Measurements from ENCODE around the gene C5orf46. TPM values are rescaled to one million over a fixed set of nuclear protein-coding genes. Genes with fewer than 3 reads are reported as not detected.

C5orf46 gene
- total and polyA plus RNA-seq, 2 experiments from 2014 or later, result 0.40 TPM; not detected in 1

DNA sequence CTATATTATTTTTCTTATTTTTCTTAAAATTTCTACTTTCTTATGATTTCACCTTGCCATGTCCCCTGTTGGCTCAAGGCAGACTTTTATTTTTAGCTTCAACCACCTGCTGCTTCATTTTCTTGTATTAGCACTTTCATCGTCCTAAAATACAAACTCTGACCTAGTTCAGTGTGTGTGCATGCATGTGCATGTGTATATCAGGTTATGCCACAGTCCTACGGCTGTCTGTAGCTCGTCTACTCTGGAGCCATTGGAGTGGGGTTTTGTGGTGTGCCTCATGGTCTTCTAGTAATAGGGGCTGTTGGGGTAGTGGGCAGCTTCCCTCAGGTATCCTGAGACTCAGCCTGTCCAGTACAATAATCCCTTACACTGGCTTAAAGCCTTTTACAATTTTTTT lies 61.5 kb downstream of the C5orf46 start:
- Mint-ChIP-seq H3K27me3 (ENCODE audit: insufficient read depth, low read depth, poor library complexity) (no peaks in the 10 kb centered on the region), H3K36me3 (ENCODE audit: low read depth) (no peaks in the 10 kb centered on the region), H3K9me3 (no peaks in the 10 kb centered on the region), H3K4me3 (no peak overlapping the region), H3K4me1 (peaks cover 11% of the 10 kb centered on the region), H3K27ac (no peak overlapping the region)
- TF ChIP-seq ZNF331 (CRISPR knock-in tag; IDR thresholded peaks at IDR 0.05; ENCODE audit: low read depth) (no peak), EZH2 (IDR thresholded peaks at IDR 0.05; ENCODE audit: low read depth, unreplicated experiment) (no peak), JUNB (IDR thresholded peaks at IDR 0.05; ENCODE audit: unreplicated experiment) (no peak), NANOG (IDR thresholded peaks at IDR 0.05; ENCODE audit: borderline replicate concordance) (no peak), STAT1 (IDR thresholded peaks at IDR 0.05; ENCODE audit: unreplicated experiment) (no peak), POLR2AphosphoS5 (IDR thresholded peaks at IDR 0.05; ENCODE audit: low read depth) (no peak), CREB1 (CRISPR knock-in tag; IDR thresholded peaks at IDR 0.05; ENCODE audit: low read depth) (no peak), EZH2phosphoT487 (IDR thresholded peaks at IDR 0.05; ENCODE audit: unreplicated experiment) (no peak), ZNF114 (CRISPR knock-in tag; IDR thresholded peaks at IDR 0.05) (no peak)
- TF ChIP-seq, protein P1, sequence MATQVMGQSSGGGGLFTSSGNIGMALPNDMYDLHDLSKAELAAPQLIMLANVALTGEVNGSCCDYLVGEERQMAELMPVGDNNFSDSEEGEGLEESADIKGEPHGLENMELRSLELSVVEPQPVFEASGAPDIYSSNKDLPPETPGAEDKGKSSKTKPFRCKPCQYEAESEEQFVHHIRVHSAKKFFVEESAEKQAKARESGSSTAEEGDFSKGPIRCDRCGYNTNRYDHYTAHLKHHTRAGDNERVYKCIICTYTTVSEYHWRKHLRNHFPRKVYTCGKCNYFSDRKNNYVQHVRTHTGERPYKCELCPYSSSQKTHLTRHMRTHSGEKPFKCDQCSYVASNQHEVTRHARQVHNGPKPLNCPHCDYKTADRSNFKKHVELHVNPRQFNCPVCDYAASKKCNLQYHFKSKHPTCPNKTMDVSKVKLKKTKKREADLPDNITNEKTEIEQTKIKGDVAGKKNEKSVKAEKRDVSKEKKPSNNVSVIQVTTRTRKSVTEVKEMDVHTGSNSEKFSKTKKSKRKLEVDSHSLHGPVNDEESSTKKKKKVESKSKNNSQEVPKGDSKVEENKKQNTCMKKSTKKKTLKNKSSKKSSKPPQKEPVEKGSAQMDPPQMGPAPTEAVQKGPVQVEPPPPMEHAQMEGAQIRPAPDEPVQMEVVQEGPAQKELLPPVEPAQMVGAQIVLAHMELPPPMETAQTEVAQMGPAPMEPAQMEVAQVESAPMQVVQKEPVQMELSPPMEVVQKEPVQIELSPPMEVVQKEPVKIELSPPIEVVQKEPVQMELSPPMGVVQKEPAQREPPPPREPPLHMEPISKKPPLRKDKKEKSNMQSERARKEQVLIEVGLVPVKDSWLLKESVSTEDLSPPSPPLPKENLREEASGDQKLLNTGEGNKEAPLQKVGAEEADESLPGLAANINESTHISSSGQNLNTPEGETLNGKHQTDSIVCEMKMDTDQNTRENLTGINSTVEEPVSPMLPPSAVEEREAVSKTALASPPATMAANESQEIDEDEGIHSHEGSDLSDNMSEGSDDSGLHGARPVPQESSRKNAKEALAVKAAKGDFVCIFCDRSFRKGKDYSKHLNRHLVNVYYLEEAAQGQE (IDR thresholded peaks at IDR 0.05; ENCODE audit: unreplicated experiment), result no peak
- TF ChIP-seq, protein P2, sequence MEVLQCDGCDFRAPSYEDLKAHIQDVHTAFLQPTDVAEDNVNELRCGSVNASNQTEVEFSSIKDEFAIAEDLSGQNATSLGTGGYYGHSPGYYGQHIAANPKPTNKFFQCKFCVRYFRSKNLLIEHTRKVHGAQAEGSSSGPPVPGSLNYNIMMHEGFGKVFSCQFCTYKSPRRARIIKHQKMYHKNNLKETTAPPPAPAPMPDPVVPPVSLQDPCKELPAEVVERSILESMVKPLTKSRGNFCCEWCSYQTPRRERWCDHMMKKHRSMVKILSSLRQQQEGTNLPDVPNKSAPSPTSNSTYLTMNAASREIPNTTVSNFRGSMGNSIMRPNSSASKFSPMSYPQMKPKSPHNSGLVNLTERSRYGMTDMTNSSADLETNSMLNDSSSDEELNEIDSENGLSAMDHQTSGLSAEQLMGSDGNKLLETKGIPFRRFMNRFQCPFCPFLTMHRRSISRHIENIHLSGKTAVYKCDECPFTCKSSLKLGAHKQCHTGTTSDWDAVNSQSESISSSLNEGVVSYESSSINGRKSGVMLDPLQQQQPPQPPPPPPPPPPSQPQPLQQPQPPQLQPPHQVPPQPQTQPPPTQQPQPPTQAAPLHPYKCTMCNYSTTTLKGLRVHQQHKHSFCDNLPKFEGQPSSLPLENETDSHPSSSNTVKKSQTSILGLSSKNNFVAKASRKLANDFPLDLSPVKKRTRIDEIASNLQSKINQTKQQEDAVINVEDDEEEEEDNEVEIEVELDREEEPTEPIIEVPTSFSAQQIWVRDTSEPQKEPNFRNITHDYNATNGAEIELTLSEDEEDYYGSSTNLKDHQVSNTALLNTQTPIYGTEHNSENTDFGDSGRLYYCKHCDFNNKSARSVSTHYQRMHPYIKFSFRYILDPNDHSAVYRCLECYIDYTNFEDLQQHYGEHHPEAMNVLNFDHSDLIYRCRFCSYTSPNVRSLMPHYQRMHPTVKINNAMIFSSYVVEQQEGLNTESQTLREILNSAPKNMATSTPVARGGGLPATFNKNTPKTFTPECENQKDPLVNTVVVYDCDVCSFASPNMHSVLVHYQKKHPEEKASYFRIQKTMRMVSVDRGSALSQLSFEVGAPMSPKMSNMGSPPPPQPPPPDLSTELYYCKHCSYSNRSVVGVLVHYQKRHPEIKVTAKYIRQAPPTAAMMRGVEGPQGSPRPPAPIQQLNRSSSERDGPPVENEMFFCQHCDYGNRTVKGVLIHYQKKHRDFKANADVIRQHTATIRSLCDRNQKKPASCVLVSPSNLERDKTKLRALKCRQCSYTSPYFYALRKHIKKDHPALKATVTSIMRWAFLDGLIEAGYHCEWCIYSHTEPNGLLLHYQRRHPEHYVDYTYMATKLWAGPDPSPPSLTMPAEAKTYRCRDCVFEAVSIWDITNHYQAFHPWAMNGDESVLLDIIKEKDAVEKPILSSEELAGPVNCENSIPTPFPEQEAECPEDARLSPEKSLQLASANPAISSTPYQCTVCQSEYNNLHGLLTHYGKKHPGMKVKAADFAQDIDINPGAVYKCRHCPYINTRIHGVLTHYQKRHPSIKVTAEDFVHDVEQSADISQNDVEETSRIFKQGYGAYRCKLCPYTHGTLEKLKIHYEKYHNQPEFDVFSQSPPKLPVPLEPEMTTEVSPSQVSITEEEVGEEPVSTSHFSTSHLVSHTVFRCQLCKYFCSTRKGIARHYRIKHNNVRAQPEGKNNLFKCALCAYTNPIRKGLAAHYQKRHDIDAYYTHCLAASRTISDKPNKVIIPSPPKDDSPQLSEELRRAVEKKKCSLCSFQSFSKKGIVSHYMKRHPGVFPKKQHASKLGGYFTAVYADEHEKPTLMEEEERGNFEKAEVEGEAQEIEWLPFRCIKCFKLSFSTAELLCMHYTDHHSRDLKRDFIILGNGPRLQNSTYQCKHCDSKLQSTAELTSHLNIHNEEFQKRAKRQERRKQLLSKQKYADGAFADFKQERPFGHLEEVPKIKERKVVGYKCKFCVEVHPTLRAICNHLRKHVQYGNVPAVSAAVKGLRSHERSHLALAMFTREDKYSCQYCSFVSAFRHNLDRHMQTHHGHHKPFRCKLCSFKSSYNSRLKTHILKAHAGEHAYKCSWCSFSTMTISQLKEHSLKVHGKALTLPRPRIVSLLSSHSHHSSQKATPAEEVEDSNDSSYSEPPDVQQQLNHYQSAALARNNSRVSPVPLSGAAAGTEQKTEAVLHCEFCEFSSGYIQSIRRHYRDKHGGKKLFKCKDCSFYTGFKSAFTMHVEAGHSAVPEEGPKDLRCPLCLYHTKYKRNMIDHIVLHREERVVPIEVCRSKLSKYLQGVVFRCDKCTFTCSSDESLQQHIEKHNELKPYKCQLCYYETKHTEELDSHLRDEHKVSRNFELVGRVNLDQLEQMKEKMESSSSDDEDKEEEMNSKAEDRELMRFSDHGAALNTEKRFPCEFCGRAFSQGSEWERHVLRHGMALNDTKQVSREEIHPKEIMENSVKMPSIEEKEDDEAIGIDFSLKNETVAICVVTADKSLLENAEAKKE (CRISPR knock-in tag; IDR thresholded peaks at IDR 0.05), result no peak
- TF ChIP-seq, protein P3, sequence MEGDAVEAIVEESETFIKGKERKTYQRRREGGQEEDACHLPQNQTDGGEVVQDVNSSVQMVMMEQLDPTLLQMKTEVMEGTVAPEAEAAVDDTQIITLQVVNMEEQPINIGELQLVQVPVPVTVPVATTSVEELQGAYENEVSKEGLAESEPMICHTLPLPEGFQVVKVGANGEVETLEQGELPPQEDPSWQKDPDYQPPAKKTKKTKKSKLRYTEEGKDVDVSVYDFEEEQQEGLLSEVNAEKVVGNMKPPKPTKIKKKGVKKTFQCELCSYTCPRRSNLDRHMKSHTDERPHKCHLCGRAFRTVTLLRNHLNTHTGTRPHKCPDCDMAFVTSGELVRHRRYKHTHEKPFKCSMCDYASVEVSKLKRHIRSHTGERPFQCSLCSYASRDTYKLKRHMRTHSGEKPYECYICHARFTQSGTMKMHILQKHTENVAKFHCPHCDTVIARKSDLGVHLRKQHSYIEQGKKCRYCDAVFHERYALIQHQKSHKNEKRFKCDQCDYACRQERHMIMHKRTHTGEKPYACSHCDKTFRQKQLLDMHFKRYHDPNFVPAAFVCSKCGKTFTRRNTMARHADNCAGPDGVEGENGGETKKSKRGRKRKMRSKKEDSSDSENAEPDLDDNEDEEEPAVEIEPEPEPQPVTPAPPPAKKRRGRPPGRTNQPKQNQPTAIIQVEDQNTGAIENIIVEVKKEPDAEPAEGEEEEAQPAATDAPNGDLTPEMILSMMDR (conservative IDR thresholded peaks at IDR 0.05; ENCODE audit: low read depth in 2 of 2), result no peak
- TF ChIP-seq, protein P4, sequence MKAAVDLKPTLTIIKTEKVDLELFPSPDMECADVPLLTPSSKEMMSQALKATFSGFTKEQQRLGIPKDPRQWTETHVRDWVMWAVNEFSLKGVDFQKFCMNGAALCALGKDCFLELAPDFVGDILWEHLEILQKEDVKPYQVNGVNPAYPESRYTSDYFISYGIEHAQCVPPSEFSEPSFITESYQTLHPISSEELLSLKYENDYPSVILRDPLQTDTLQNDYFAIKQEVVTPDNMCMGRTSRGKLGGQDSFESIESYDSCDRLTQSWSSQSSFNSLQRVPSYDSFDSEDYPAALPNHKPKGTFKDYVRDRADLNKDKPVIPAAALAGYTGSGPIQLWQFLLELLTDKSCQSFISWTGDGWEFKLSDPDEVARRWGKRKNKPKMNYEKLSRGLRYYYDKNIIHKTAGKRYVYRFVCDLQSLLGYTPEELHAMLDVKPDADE (IDR thresholded peaks at IDR 0.05), result no peak
- Histone ChIP-seq H3K36me3 (ENCODE audit: insufficient read depth) (no peaks in the 10 kb centered on the region), H3K4me1 (ENCODE audit: insufficient read depth) (no peaks in the 10 kb centered on the region; the same call in 1 of the 2 replicates), H3K27me3 (ENCODE audit: insufficient read depth) (no peaks in the 10 kb centered on the region), H3K27ac (ENCODE audit: low read depth) (no peak overlapping the region), H3K79me2 (replicated peaks; ENCODE audit: insufficient read depth) (no peaks in the 10 kb centered on the region), H3K9me2 (ENCODE audit: insufficient read depth) (no peaks in the 10 kb centered on the region), H3K4me2 (no peak overlapping the region), H4K20me1 (replicated peaks; ENCODE audit: insufficient read depth) (no peaks in the 10 kb centered on the region), H3F3A (replicated peaks; ENCODE audit: low read depth) (no peaks in the 10 kb centered on the region), H3K4me3 (no peak overlapping the region), H2AFZ (no peak overlapping the region)
- no peak for ATAC-seq
- DNase-seq (ENCODE audit: low spot score), result no peak

Data from GM23338 (cell line).